Measurements from ENCODE around the gene ZBTB5.
"Not testable (repeated sequence)": the region's sequence is repeated elsewhere in the genome, so short reads cannot be mapped to it uniquely, and the experiment has no call there.

The ZBTB5 gene

GRCh38 chr9:37399336-37399735 lies 65.9 kb downstream of the ZBTB5 start:
- DNase-seq = no peak

- no peak for DNase-seq
These were observed 66.7 kb downstream of the ZBTB5 start for GRCh38 chr9:37398464-37399025.

GRCh38 chr9:37397948-37398347 lies 67.3 kb downstream of the ZBTB5 start:
- DNase-seq = not testable (repeated sequence)

- no peak for DNase-seq
These were observed 69.6 kb downstream of the ZBTB5 start for GRCh38 chr9:37395663-37396062.

- no peak for DNase-seq
These were observed 70.0 kb downstream of the ZBTB5 start for GRCh38 chr9:37395229-37395628.

GRCh38 chr9:37392272-37392671 lies 73.0 kb downstream of the ZBTB5 start:
- DNase-seq = no peak

GRCh38 chr9:37390759-37391158 lies 74.5 kb downstream of the ZBTB5 start:
- DNase-seq = no peak
